Activated B cell treated with CpG ODN at 0.5 μM for 24 hours (primary cell): ENCODE results near the gene ZBTB5. TPM values are rescaled to one million over a fixed set of nuclear protein-coding genes. Genes with fewer than 3 reads are reported as not detected.
"Not testable (repeated sequence)": the region's sequence is repeated elsewhere in the genome, so short reads cannot be mapped to it uniquely, and the experiment has no call there.

Experiments
- ATAC-seq: fragments of 200-7000 bp; cut with Tn5 transposase; one replicate; pipeline ENCODE4 v1.10.0; 2021; ENCODE audit warnings: low read depth, mild to moderate bottlenecking, moderate library complexity
- CTCF ChIA-PET: fragments of 350-600 bp; sonication (Branson Sonifier 250); formaldehyde crosslinking; loops from one replicate; lab custom pipeline; 2021; ENCODE audit warnings: antibody characterized with exemption; lab: Charles Lee
- POLR2A ChIA-PET: fragments of 350-600 bp; sonication (Branson Sonifier 250); formaldehyde crosslinking; loops from one replicate; lab custom pipeline; 2021; ENCODE audit warnings: antibody characterized with exemption; lab: Charles Lee
- DNase-seq: peaks from one replicate; pipeline ENCODE4 v3.0.0; 2022
- H3K27ac Mint-ChIP-seq: one replicate; pipeline ENCODE4 v1.8.0; 2020; ENCODE audit warnings: mixed read lengths
- H3K27me3 Mint-ChIP-seq: one replicate; pipeline ENCODE4 v1.8.0; 2021; ENCODE audit warnings: mixed read lengths
- H3K36me3 Mint-ChIP-seq: one replicate; pipeline ENCODE4 v1.8.0; 2021; ENCODE audit warnings: low read depth, mixed read lengths
- H3K4me1 Mint-ChIP-seq: one replicate; pipeline ENCODE4 v1.8.0; 2021; ENCODE audit warnings: mixed read lengths
- H3K4me3 Mint-ChIP-seq: one replicate; pipeline ENCODE4 v1.8.0; 2020; ENCODE audit warnings: mild to moderate bottlenecking, mixed read lengths
- H3K9me3 Mint-ChIP-seq: one replicate; pipeline ENCODE4 v1.8.0; 2020; ENCODE audit warnings: mixed read lengths
- intact Hi-C: fragments of 100-400 bp; cut with micrococcal nuclease; formaldehyde crosslinking; loops from one replicate; pipeline ENCODE4 v1.15.1; 2024
- total RNA-seq: library from RNA; stranded (reverse); gene quantifications from 2 replicates; pipeline ENCODE4 v1.2.3, GENCODE V29; 2022
- TF ChIP-seq, protein P1 (sequence below): fragments of 200-600 bp; IDR thresholded peaks from one replicate; pipeline ENCODE4 v1.8.0; 2022; ENCODE audit warnings: antibody characterized with exemption, mild to moderate bottlenecking

Gene ZBTB5
- total RNA-seq, 1 donor from 2014 or later, result 28.1 TPM

GRCh38 chr9:37399336-37399735, 65.9 kb downstream of the ZBTB5 start:
- no peaks in the 10 kb centered on the region for H3K27me3 Mint-ChIP-seq
- peaks cover 5% of the 10 kb centered on the region for H3K36me3 Mint-ChIP-seq
- ChIA-PET POLR2A (interaction anchor here (0.6 to 18.7 kb wide), 13 partner anchors 12 to 526 kb away, joined by 3 to 975 read pairs (median 4); partner anchors contain the start of genes PAX5 and ZCCHC7), CTCF (interaction anchor here (1.0 to 2.2 kb wide), 2 partner anchors 12 to 13 kb away, joined by 4 to 8 read pairs; no protein-coding TSS in a partner anchor)
- intact Hi-C loops, result loop anchor here (1.0 kb wide), 2 partner anchors 8 to 10 kb away; no protein-coding TSS in a partner anchor
- peaks cover 80% of the 10 kb centered on the region for H3K4me1 Mint-ChIP-seq
- H3K9me3 Mint-ChIP-seq, result no peaks in the 10 kb centered on the region
- peak overlapping the region; percentile 92 for H3K27ac Mint-ChIP-seq
- ATAC-seq, result no peak
- DNase-seq, result no peak
- peak overlapping the region; percentile 66 for H3K4me3 Mint-ChIP-seq
- TF ChIP-seq, protein P1, sequence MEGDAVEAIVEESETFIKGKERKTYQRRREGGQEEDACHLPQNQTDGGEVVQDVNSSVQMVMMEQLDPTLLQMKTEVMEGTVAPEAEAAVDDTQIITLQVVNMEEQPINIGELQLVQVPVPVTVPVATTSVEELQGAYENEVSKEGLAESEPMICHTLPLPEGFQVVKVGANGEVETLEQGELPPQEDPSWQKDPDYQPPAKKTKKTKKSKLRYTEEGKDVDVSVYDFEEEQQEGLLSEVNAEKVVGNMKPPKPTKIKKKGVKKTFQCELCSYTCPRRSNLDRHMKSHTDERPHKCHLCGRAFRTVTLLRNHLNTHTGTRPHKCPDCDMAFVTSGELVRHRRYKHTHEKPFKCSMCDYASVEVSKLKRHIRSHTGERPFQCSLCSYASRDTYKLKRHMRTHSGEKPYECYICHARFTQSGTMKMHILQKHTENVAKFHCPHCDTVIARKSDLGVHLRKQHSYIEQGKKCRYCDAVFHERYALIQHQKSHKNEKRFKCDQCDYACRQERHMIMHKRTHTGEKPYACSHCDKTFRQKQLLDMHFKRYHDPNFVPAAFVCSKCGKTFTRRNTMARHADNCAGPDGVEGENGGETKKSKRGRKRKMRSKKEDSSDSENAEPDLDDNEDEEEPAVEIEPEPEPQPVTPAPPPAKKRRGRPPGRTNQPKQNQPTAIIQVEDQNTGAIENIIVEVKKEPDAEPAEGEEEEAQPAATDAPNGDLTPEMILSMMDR, result no peak

GRCh38 chr9:37398464-37399025, 66.7 kb downstream of the ZBTB5 start:
- Mint-ChIP-seq H3K9me3 (no peaks in the 10 kb centered on the region), H3K4me1 (peaks cover 73% of the 10 kb centered on the region), H3K4me3 (peak overlapping the region; percentile 66), H3K36me3 (peaks cover 6% of the 10 kb centered on the region), H3K27me3 (no peaks in the 10 kb centered on the region), H3K27ac (peak overlapping the region; percentile 92)
- TF ChIP-seq, protein P1, result no peak
- POLR2A ChIA-PET, result interaction anchor here (0.5 to 18.7 kb wide), 11 partner anchors 11 to 404 kb away, joined by 3 to 975 read pairs (median 10); partner anchors contain the start of gene PAX5
- intact Hi-C loops, result loop anchor here (1.0 kb wide), 2 partner anchors 7 to 11 kb away; no protein-coding TSS in a partner anchor
- ATAC-seq, result no peak
- DNase-seq, result no peak
- CTCF ChIA-PET, result interaction anchor here (1.1 to 2.2 kb wide), 2 partner anchors 12 to 25 kb away, joined by 3 to 8 read pairs; no protein-coding TSS in a partner anchor

GRCh38 chr9:37397948-37398347, 67.3 kb downstream of the ZBTB5 start:
- H3K36me3 Mint-ChIP-seq, DNase-seq, H3K4me3 Mint-ChIP-seq, intact Hi-C loops, H3K27me3 Mint-ChIP-seq, H3K9me3 Mint-ChIP-seq, ATAC-seq: not testable (repeated sequence)
- POLR2A ChIA-PET, result interaction anchor here (0.5 to 18.7 kb wide), 10 partner anchors 11 to 404 kb away, joined by 3 to 975 read pairs (median 10); partner anchors contain the start of gene PAX5
- H3K27ac Mint-ChIP-seq, result peak overlapping the region; percentile 92
- peaks cover 67% of the 10 kb centered on the region for H3K4me1 Mint-ChIP-seq
- CTCF ChIA-PET, result interaction anchor here (1.1 to 2.2 kb wide), 2 partner anchors 11 to 25 kb away, joined by 3 to 8 read pairs; no protein-coding TSS in a partner anchor

DNA sequence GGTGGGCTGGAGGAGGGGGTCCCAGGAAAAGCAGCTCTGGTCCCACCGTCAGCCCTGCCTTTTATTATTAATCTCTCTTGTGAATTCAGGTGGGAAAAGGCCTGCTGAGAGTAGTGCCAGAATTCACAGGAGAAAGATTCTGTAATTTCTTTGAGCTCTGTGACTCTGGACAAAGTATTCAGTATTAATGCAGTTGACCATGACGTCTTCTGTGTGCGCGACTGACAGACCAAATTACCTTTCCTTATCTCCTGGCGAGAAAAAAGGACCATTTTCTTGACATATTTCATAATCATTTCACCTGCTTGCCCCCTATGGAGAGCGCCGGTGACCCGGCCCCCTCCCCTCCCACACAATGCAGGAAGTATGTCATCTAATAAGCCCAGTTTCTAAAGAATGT, 69.6 kb downstream of the ZBTB5 start:
- POLR2A ChIA-PET, result interaction anchor here (0.6 to 17.4 kb wide), 6 partner anchors 9 to 1751 kb away, joined by 3 to 677 read pairs (median 22); no protein-coding TSS in a partner anchor
- Mint-ChIP-seq H3K27me3 (no peaks in the 10 kb centered on the region), H3K4me1 (peaks cover 57% of the 10 kb centered on the region), H3K36me3 (peaks cover 4% of the 10 kb centered on the region), H3K9me3 (no peaks in the 10 kb centered on the region), H3K4me3 (no peak overlapping the region), H3K27ac (peak overlapping the region; percentile 78)
- CTCF ChIA-PET, result interaction anchor here (0.6 to 1.5 kb wide), 2 partner anchors 166 to 763 kb away, joined by 3 read pairs; no protein-coding TSS in a partner anchor
- TF ChIP-seq, protein P1, result no peak
- DNase-seq (no peak), ATAC-seq (no peak)
- intact Hi-C loops, result no loop called here

DNA sequence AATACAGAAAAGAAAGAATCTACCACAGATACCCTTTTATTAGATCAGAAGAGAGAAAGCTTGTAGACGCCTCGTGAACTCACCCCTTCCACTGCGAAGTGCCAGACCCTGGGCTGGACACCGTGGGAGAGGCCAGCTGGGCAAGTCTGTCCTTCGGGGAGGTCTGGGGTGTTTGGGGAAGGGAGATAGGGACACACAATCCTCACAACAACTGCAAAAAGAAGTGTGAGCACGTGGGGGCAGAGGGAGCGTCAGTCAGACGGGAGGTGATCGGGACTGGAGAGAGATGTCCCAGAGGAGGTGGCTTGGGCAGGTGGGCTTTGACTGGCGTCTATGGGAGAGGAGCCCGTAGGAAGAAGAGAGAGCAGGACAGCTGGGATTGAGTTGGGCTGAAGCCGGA, 70.0 kb downstream of the ZBTB5 start:
- Mint-ChIP-seq H3K4me1 (peaks cover 58% of the 10 kb centered on the region), H3K36me3 (peaks cover 4% of the 10 kb centered on the region), H3K27me3 (no peaks in the 10 kb centered on the region), H3K9me3 (no peaks in the 10 kb centered on the region), H3K4me3 (no peak overlapping the region), H3K27ac (peak overlapping the region; percentile 78)
- TF ChIP-seq, protein P1, result no peak
- ChIA-PET POLR2A (interaction anchor here (1.0 to 17.4 kb wide), 6 partner anchors 8 to 275 kb away, joined by 3 to 677 read pairs (median 22); partner anchors contain the start of gene ZCCHC7), CTCF (interaction anchor here (0.6 to 1.5 kb wide), 2 partner anchors 165 to 762 kb away, joined by 3 read pairs; no protein-coding TSS in a partner anchor)
- no peak for ATAC-seq
- DNase-seq, result no peak
- intact Hi-C loops, result no loop called here
